Stimulated activated naive CD4-positive, alpha-beta T cell treated with Interleukin-2 at 50 U/mL for 16 hours (primary cell): ENCODE data around the gene TOM1L2.
"Not testable (repeated sequence)": the region's sequence is repeated elsewhere in the genome, so short reads cannot be mapped to it uniquely, and the experiment has no call there.

Experiments used
- DNase-seq: peaks from one replicate; lab custom pipeline; 2025; lab: John Stamatoyannopoulos, UW

Gene TOM1L2

DNA sequence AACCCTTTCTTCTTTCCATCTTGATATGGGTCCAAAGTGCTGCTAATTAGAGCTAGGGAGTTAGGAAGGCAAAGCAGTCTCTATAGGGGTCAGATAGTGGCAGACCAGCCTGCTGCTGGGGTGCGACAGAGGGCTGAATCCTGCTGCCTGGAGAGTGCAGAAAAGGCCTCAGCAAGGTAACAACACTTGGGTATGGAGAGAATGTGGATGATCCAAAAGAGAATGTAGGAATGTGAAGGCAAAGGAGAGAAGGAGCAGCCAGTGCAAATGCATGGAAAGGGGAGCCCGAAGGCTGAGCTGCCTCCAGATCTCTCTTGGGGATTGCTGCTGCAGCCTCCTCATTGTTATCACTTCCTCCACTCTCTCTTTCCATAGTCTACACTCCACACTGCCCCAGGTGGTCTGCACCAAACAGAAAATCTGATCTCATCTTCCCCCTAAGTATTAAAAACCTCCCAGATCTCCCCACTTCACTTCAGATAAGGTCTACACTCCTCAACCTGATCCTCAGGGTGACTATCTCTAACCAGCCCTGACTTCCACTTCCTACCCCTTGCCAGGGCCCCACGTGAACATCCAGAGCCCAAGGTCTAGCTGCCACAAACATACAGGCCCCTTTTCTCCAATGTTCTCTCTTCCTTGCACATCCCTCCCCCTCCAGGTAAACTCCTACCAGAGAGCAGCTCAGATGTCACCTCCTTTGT lies 28.8 kb downstream of the TOM1L2 start:
- DNase-seq: no peak

- no peak for DNase-seq
Measured at GRCh38 chr17:17942846-17943245, 29.4 kb downstream of the TOM1L2 start.

GRCh38 chr17:17941015-17941414 lies 31.2 kb downstream of the TOM1L2 start:
- no peak for DNase-seq

DNA sequence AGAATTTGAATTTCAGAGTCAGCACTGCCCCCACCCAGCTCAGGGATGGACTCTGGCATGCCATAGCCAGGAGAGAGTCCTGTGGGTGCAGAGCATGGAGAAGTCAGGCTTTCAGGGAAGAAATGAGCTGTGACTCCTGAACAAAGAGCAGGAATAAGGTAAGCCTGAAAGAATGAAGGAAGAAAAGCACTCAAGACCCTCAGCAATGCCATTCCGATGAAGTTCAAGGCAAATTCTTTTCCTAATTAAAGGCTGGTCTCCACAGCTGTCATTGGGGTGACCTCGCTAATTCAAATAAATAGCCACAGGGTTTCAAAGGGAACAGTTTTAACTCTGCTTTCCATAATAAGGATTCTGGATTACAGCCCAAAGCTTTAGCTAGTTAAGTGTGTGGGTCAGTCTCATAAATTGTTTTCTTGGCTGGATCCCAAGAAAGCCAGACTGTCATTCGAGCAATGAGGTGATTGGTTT lies 31.7 kb downstream of the TOM1L2 start:
- DNase-seq: no peak

DNA sequence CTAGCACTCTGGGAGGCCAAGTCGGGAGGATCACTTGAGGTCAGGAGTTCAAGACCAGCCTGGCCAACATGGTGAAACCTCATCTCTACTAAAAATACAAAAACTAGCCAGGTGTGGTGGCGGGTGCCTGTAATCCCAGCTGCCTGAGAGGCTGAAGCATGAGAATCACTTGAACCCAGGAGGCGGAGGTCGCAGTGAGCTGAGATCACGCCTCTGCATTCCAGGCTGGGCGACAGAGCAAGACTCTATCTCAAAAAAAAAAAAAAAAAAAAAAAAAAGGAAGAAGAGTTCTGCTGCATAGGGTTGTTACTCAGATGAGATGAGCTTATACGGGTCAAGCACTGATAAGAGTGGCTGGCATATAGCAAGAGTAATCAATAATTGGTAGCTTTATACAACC lies 32.3 kb downstream of the TOM1L2 start:
- not testable (repeated sequence) for DNase-seq

GRCh38 chr17:17938388-17939107 lies 33.7 kb downstream of the TOM1L2 start:
- DNase-seq: no peak

- DNase-seq: no peak
Measured at GRCh38 chr17:17937958-17938357, 34.2 kb downstream of the TOM1L2 start.

GRCh38 chr17:17937201-17937853 lies 34.9 kb downstream of the TOM1L2 start:
- DNase-seq: no peak

GRCh38 chr17:17935321-17936271 lies 36.6 kb downstream of the TOM1L2 start:
- DNase-seq: no peak

DNA sequence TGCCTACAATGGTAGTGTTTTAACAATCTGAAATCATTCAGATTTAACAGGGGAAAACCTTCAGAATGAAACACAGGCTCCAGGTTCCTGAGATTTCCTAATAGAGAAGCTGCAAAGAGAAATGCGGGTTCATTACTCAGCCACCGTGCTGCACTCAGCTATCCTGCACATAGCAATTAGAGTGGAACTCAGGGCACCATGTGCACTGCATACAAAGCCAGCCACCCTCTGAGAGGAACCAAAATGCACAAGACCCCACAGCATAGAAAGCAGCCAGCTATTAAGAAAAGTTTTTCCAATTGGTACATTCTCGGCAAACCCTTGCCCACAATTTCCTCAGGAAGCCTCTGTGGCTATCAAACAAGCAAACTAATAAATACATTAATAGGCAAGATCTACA lies 37.4 kb downstream of the TOM1L2 start:
- DNase-seq: no peak

DNA sequence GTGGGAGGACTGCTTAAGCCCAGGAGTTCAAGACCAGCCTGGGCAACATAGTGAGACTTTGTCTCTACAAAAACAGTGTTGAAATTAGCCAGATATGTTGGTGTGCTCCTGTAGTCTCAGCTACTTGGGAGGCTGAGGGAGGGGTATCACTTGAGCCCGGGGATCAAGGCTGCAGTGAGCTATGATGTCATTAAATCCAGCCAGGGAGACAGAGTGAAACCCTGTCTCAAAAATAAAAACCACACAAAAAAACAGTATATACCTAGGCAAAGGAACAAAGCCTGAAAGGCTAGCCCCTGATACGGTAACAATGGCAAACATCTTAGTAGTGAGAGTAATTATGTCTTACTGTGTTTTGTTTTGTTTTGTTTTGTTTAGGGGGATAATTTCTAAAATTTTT lies 38.0 kb downstream of the TOM1L2 start:
- no peak for DNase-seq

DNA sequence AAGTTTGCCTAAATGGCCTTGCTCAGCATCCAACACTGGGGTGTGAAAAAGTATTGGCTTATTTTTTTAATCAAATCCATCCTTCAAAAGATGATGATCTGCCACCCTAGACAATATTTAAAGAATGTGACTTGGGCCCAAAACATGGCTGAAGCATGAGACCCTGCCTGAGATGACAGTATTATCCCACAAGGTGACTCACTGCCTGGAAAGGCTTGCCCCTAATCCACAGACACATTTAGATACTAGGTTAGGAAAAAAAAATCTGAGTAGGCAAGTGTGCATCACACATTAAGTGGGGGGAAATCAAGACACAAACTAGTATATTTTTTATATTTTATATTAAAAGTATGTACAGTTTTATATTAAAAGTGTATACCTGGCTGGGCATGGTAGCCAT lies 38.4 kb downstream of the TOM1L2 start:
- DNase-seq: no peak

DNA sequence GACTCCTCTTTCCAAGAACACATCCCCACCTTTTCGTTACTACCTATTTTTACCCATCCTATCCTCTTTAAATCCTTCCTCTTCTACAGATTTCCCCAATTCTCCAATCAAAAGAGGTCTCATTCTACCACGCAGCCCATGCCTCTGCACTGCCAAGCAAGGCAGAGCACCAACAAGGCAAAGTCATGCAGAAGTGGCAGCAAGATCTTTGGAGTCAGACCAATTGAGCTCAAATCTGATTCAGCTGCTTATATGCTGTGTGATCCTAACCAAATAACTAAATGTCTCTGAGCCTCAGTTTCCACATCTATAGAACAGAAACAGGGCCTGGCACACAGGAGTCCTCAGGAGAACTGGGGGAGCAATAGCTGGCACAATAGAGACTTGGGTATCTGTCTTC lies 41.0 kb downstream of the TOM1L2 start:
- no peak for DNase-seq

DNA sequence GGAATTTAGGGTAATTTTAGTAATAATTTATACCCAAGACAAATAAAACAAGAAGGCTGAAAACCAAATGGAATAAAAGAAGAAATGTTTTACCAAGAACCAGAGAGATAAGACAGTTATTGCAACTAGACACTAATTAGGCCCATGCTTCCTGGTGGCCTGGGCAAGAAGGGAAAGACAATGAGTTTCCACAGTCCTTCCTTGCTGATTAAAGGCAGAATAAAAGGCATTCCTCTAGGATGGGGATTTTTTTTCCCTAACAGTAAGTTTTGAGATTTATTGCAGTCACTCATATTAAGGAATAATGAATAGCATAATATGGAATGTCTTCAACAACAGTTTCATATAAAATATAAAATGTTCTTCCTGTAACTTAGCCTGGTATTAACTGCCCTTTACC lies 41.5 kb downstream of the TOM1L2 start:
- no peak for DNase-seq

GRCh38 chr17:17929655-17930380 lies 42.4 kb downstream of the TOM1L2 start:
- no peak for DNase-seq

- no peak for DNase-seq
Measured at GRCh38 chr17:17928398-17929287, 43.6 kb downstream of the TOM1L2 start.

GRCh38 chr17:17926840-17927449 lies 45.3 kb downstream of the TOM1L2 start:
- DNase-seq: no peak

- DNase-seq: no peak
Measured at GRCh38 chr17:17926036-17926435, 46.2 kb downstream of the TOM1L2 start.

GRCh38 chr17:17924857-17925250 lies 47.3 kb downstream of the TOM1L2 start:
- DNase-seq: no peak
